ENCODE data around the gene ROPN1L.

DNA sequence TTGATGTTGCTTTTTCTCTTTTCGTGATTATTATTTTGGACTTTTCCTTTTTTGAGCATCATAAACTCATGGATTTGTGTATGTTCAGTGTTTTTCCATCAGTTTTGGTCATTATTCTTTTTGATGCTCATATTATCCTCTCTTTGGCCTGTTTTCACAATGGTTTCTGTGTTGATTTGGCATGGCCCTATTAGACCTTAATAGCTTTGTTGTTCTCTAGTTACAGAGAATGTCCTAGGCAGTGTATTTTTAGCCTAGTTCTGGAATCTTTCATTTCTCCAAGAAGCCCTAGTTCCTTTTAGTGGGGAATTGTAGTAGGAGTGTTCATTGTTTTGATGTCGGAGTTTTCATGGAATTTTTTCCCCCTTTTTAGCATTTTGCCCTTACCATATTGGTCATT lies 41.3 kb upstream of the ROPN1L start:
- no peak for TF ChIP-seq POLR2A (IDR thresholded peaks at IDR 0.05)
- TF ChIP-seq, protein P1, sequence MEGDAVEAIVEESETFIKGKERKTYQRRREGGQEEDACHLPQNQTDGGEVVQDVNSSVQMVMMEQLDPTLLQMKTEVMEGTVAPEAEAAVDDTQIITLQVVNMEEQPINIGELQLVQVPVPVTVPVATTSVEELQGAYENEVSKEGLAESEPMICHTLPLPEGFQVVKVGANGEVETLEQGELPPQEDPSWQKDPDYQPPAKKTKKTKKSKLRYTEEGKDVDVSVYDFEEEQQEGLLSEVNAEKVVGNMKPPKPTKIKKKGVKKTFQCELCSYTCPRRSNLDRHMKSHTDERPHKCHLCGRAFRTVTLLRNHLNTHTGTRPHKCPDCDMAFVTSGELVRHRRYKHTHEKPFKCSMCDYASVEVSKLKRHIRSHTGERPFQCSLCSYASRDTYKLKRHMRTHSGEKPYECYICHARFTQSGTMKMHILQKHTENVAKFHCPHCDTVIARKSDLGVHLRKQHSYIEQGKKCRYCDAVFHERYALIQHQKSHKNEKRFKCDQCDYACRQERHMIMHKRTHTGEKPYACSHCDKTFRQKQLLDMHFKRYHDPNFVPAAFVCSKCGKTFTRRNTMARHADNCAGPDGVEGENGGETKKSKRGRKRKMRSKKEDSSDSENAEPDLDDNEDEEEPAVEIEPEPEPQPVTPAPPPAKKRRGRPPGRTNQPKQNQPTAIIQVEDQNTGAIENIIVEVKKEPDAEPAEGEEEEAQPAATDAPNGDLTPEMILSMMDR (IDR thresholded peaks at IDR 0.05) = no peak
